Activated naive CD8-positive, alpha-beta T cell treated with anti-CD3 and anti-CD28 coated beads for 36 hours (primary cell): Measurements from ENCODE around the gene NT5E. TPM values are rescaled to one million over a fixed set of nuclear protein-coding genes. Genes with fewer than 3 reads are reported as not detected.

ENCODE experiments used
- DNase-seq: peaks from one replicate; pipeline ENCODE4 v3.0.0; 2021
- H3K27ac Mint-ChIP-seq: one replicate; pipeline ENCODE4 v1.8.0; 2022; ENCODE audit warnings: mild to moderate bottlenecking, moderate library complexity, mixed read lengths
- H3K27me3 Mint-ChIP-seq: one replicate; pipeline ENCODE4 v1.8.0; 2022; ENCODE audit warnings: mild to moderate bottlenecking, mixed read lengths
- H3K36me3 Mint-ChIP-seq: one replicate; pipeline ENCODE4 v1.8.0; 2021; ENCODE audit warnings: mild to moderate bottlenecking, mixed read lengths
- H3K4me1 Mint-ChIP-seq: one replicate; pipeline ENCODE4 v1.8.0; 2021; ENCODE audit warnings: mixed read lengths
- H3K4me3 Mint-ChIP-seq: one replicate; pipeline ENCODE4 v1.8.0; 2022; ENCODE audit warnings: mild to moderate bottlenecking, moderate library complexity, mixed read lengths
- H3K9me3 Mint-ChIP-seq: one replicate; pipeline ENCODE4 v1.8.0; 2022; ENCODE audit warnings: mixed read lengths
- total RNA-seq, 2 experiments: library from RNA; stranded (reverse); gene quantifications; one replicate each; pipeline ENCODE4 v1.2.3, GENCODE V29; 2021

Gene NT5E
- total RNA-seq, 2 experiments from 2014 or later, result 8.4 to 9.9 TPM

GRCh38 chr6:85436411-85436810 is 13.5 kb upstream of the NT5E start:
- Mint-ChIP-seq H3K4me1 (peaks cover 7% of the 10 kb centered on the region), H3K27me3 (no peaks in the 10 kb centered on the region), H3K9me3 (peaks cover 30% of the 10 kb centered on the region), H3K4me3 (no peak overlapping the region), H3K36me3 (peaks cover under 1% of the 10 kb centered on the region), H3K27ac (no peak overlapping the region)
- DNase-seq, result no peak

- Mint-ChIP-seq H3K9me3 (peaks cover 34% of the 10 kb centered on the region), H3K4me3 (no peak overlapping the region)
These were observed 12.9 kb upstream of the NT5E start for GRCh38 chr6:85436939-85437495.

GRCh38 chr6:85443349-85444117 is 6.3 kb upstream of the NT5E start:
- Mint-ChIP-seq H3K27ac (no peak overlapping the region), H3K36me3 (peaks cover 8% of the 10 kb centered on the region)

More at GRCh38 chr6:85436939-85437495, 12.9 kb upstream of the NT5E start:
- no peak for DNase-seq
- Mint-ChIP-seq H3K4me1 (peaks cover 7% of the 10 kb centered on the region), H3K27ac (no peak overlapping the region), H3K36me3 (peaks cover 5% of the 10 kb centered on the region), H3K27me3 (no peaks in the 10 kb centered on the region)

GRCh38 chr6:85449388-85449817 is 480 bp upstream of the NT5E start:
- no peaks in the 10 kb centered on the region for H3K9me3 Mint-ChIP-seq
- peak overlapping the region; percentile 84 for H3K27ac Mint-ChIP-seq
- no peaks in the 10 kb centered on the region for H3K27me3 Mint-ChIP-seq

More at GRCh38 chr6:85443349-85444117, 6.3 kb upstream of the NT5E start:
- no peaks in the 10 kb centered on the region for H3K27me3 Mint-ChIP-seq
- no peak for DNase-seq
- H3K4me1 Mint-ChIP-seq, result peaks cover 22% of the 10 kb centered on the region
- H3K9me3 Mint-ChIP-seq, result peaks cover 21% of the 10 kb centered on the region
- no peak overlapping the region for H3K4me3 Mint-ChIP-seq

GRCh38 chr6:85451565-85452306 is 1.9 kb downstream of the NT5E start:
- peak overlapping the region; percentile 97 for H3K4me3 Mint-ChIP-seq
- no peaks in the 10 kb centered on the region for H3K27me3 Mint-ChIP-seq
- H3K4me1 Mint-ChIP-seq, result peaks cover 69% of the 10 kb centered on the region
- H3K9me3 Mint-ChIP-seq, result no peaks in the 10 kb centered on the region
- H3K36me3 Mint-ChIP-seq, result peaks cover 18% of the 10 kb centered on the region
- no peak for DNase-seq
- H3K27ac Mint-ChIP-seq, result peak overlapping the region; percentile 94

More at GRCh38 chr6:85449388-85449817, 480 bp upstream of the NT5E start:
- peaks cover 51% of the 10 kb centered on the region for H3K4me1 Mint-ChIP-seq
- H3K36me3 Mint-ChIP-seq, result peaks cover 13% of the 10 kb centered on the region
- peak overlapping the region; percentile 97 for H3K4me3 Mint-ChIP-seq
- DNase-seq, result peak; percentile 75

GRCh38 chr6:85452441-85452881 is 2.6 kb downstream of the NT5E start:
- peaks cover 76% of the 10 kb centered on the region for H3K4me1 Mint-ChIP-seq

GRCh38 chr6:85453052-85453451 is 3.2 kb downstream of the NT5E start:
- peaks cover 76% of the 10 kb centered on the region for H3K4me1 Mint-ChIP-seq
- H3K36me3 Mint-ChIP-seq, result peaks cover 23% of the 10 kb centered on the region
- DNase-seq, result no peak
- H3K4me3 Mint-ChIP-seq, result peak overlapping the region; percentile 97
- H3K27ac Mint-ChIP-seq, result peak overlapping the region; percentile 94
- no peaks in the 10 kb centered on the region for H3K9me3 Mint-ChIP-seq
- no peaks in the 10 kb centered on the region for H3K27me3 Mint-ChIP-seq

More at GRCh38 chr6:85452441-85452881, 2.6 kb downstream of the NT5E start:
- H3K9me3 Mint-ChIP-seq, result no peaks in the 10 kb centered on the region
- no peaks in the 10 kb centered on the region for H3K27me3 Mint-ChIP-seq
- peak overlapping the region; percentile 97 for H3K4me3 Mint-ChIP-seq
- DNase-seq, result no peak
- peak overlapping the region; percentile 94 for H3K27ac Mint-ChIP-seq
- peaks cover 23% of the 10 kb centered on the region for H3K36me3 Mint-ChIP-seq

GRCh38 chr6:85453490-85453889 is 3.6 kb downstream of the NT5E start:
- DNase-seq, result peak; percentile 22
- Mint-ChIP-seq H3K27ac (peak overlapping the region; percentile 94), H3K9me3 (no peaks in the 10 kb centered on the region), H3K4me1 (peaks cover 76% of the 10 kb centered on the region), H3K27me3 (no peaks in the 10 kb centered on the region), H3K4me3 (peak overlapping the region; percentile 97), H3K36me3 (peaks cover 23% of the 10 kb centered on the region)

- Mint-ChIP-seq H3K36me3 (peaks cover 23% of the 10 kb centered on the region), H3K4me3 (no peak overlapping the region), H3K27ac (no peak overlapping the region), H3K27me3 (no peaks in the 10 kb centered on the region), H3K4me1 (peaks cover 87% of the 10 kb centered on the region), H3K9me3 (no peaks in the 10 kb centered on the region)
- no peak for DNase-seq
These were observed 5.7 kb downstream of the NT5E start for GRCh38 chr6:85455471-85456026.

- DNase-seq, result no peak
- Mint-ChIP-seq H3K27me3 (no peaks in the 10 kb centered on the region), H3K9me3 (no peaks in the 10 kb centered on the region), H3K4me1 (peaks cover 96% of the 10 kb centered on the region), H3K4me3 (peak overlapping the region; percentile 20), H3K36me3 (peaks cover 15% of the 10 kb centered on the region), H3K27ac (peak overlapping the region; percentile 91)
These were observed 6.9 kb downstream of the NT5E start for GRCh38 chr6:85456782-85457181.

- no peak overlapping the region for H3K4me3 Mint-ChIP-seq
- no peak for DNase-seq
- no peaks in the 10 kb centered on the region for H3K27me3 Mint-ChIP-seq
- H3K36me3 Mint-ChIP-seq, result peaks cover 10% of the 10 kb centered on the region
- no peaks in the 10 kb centered on the region for H3K9me3 Mint-ChIP-seq
- peaks cover 98% of the 10 kb centered on the region for H3K4me1 Mint-ChIP-seq
- peak overlapping the region; percentile 91 for H3K27ac Mint-ChIP-seq
These were observed 8.3 kb downstream of the NT5E start for GRCh38 chr6:85458184-85458583.

GRCh38 chr6:85458782-85459181 is 8.9 kb downstream of the NT5E start:
- no peak for DNase-seq
- Mint-ChIP-seq H3K4me3 (no peak overlapping the region), H3K36me3 (peaks cover 10% of the 10 kb centered on the region), H3K4me1 (peaks cover 98% of the 10 kb centered on the region), H3K9me3 (no peaks in the 10 kb centered on the region), H3K27ac (peak overlapping the region; percentile 91), H3K27me3 (no peaks in the 10 kb centered on the region)

GRCh38 chr6:85459224-85459901 is 9.5 kb downstream of the NT5E start:
- peaks cover 98% of the 10 kb centered on the region for H3K4me1 Mint-ChIP-seq

GRCh38 chr6:85460154-85460920 is 10.5 kb downstream of the NT5E start:
- Mint-ChIP-seq H3K36me3 (peaks cover 10% of the 10 kb centered on the region), H3K27me3 (no peaks in the 10 kb centered on the region), H3K27ac (peak overlapping the region; percentile 91), H3K4me3 (peak overlapping the region; percentile 46), H3K4me1 (peaks cover 98% of the 10 kb centered on the region), H3K9me3 (no peaks in the 10 kb centered on the region)
- DNase-seq, result no peak

More at GRCh38 chr6:85459224-85459901, 9.5 kb downstream of the NT5E start:
- Mint-ChIP-seq H3K9me3 (no peaks in the 10 kb centered on the region), H3K4me3 (peak overlapping the region; percentile 15), H3K27me3 (no peaks in the 10 kb centered on the region), H3K36me3 (peaks cover 10% of the 10 kb centered on the region), H3K27ac (peak overlapping the region; percentile 91)
- no peak for DNase-seq
